Renal pelvis (tissue), 4 donors: Measurements from ENCODE around the gene ZNF276. TPM values are rescaled to one million over a fixed set of nuclear protein-coding genes. Genes with fewer than 3 reads are reported as not detected.

Experiments used
- DNase-seq: peaks from one replicate; pipeline ENCODE4 v3.0.0-alpha.2; 2013
- polyA plus RNA-seq, 3 donors: library from polyadenylated mRNA; unstranded; fragments of 120-200 nt; gene quantifications; one replicate each; pipeline ENCODE4 v1.2.1, GENCODE V29; 2013; ENCODE audit not compliant: insufficient read length in 3 of 3

ZNF276 gene
- polyA plus RNA-seq, 3 donors, result 25.4 to 38.7 (median 32.9) TPM

- no peak for DNase-seq
Measured at GRCh38 chr16:89710709-89711564, 10.4 kb upstream of the ZNF276 start.

- no peak for DNase-seq
Measured at GRCh38 chr16:89711601-89712273, 9.6 kb upstream of the ZNF276 start.

GRCh38 chr16:89712274-89712781, 9.0 kb upstream of the ZNF276 start:
- no peak for DNase-seq

GRCh38 chr16:89716493-89716892, 4.8 kb upstream of the ZNF276 start:
- DNase-seq, result no peak

GRCh38 chr16:89716916-89717687, 4.2 kb upstream of the ZNF276 start:
- DNase-seq, result no peak

- DNase-seq, result no peak
Measured at GRCh38 chr16:89717688-89718505, 3.4 kb upstream of the ZNF276 start.

GRCh38 chr16:89720551-89720812, 855 bp upstream of the ZNF276 start:
- no peak for DNase-seq

- DNase-seq, result peak; percentile 20
Measured at GRCh38 chr16:89721546-89722391, 432 bp downstream of the ZNF276 start.

GRCh38 chr16:89722392-89723278, 1.3 kb downstream of the ZNF276 start:
- DNase-seq, result peak; percentile 14

- DNase-seq, result no peak
Measured at GRCh38 chr16:89723279-89724250, 2.2 kb downstream of the ZNF276 start.

GRCh38 chr16:89727406-89728120, 6.2 kb downstream of the ZNF276 start:
- DNase-seq, result no peak

- DNase-seq, result no peak
Measured at GRCh38 chr16:89729293-89729692, 8.0 kb downstream of the ZNF276 start.

- DNase-seq, result peak; percentile 12
Measured at GRCh38 chr16:89729863-89730593, 8.7 kb downstream of the ZNF276 start.

- DNase-seq, result no peak
Measured at GRCh38 chr16:89730610-89731234, 9.4 kb downstream of the ZNF276 start.

GRCh38 chr16:89732142-89732917, 11.0 kb downstream of the ZNF276 start:
- DNase-seq, result no peak

- no peak for DNase-seq
Measured at GRCh38 chr16:89732918-89733242, 11.5 kb downstream of the ZNF276 start.
